HG03520 (cell line): ENCODE data around the gene GPR132.

Experiments
- ATAC-seq: cut with Tn5 transposase; IDR thresholded peaks from one replicate; pipeline ENCODE4 v1.9.1; 2021; ENCODE audit warnings: mild to moderate bottlenecking, moderate library complexity; ENCODE audit not compliant: unreplicated experiment

GPR132 gene

DNA sequence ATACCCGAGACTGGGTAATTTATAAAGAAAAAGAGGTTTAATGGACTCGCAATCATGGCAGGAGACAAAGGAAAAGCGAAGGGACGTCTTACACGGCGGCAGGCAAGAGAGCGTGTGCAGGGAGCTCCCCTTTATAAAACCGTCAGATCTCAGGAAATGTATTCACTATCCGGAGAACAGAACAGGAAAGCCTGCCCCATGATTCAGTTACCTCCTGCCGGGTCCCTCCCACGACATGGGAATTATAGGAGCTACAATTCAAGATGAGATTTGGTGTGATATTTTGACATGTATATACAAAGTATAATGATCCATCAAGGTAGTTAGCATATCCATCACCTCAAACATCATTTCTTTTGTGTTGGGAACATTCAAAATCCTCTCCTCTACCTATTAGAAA is 42.1 kb downstream of the GPR132 start:
- ATAC-seq, result no peak

GRCh38 chr14:105022276-105022670 is 43.0 kb downstream of the GPR132 start:
- no peak for ATAC-seq

DNA sequence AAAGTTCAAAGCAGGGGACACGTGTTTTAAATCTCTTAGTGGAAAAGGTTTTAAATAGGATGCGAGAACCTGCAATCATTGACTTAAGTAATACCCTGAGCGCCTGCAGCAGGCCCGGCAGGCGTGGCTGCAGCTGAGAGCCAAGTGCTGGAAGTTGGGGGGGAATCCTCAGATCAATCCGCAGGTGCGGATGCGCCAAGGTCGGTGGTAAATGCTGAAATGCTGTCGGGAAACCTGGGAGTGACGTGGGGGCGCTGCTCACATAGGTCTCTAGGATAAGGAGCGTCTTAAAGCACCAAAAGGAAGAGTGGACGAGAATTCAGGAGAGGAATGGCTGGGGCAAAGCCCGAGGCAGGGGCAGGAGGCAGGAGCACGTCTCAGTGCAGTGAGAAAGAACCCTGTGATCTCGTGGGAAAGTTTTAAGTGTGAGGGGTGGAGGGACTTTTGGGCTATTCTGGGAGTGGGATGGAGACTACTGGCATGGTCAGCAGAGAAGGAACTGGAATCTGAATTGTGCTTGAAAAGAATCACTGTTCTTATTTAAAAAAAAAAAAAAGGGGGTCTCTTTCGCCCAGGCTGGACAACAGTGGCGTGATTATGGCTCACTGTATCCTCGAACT is 43.5 kb downstream of the GPR132 start:
- ATAC-seq, result no peak

GRCh38 chr14:105020815-105021655 is 44.2 kb downstream of the GPR132 start, which contains the start of gene CDCA4:
TSS of gene CDCA4 (minus strand) at chr14:105021083. CDS start at chr14:105011929, 9,154 bp downstream.
- peak; percentile 68 for ATAC-seq

DNA sequence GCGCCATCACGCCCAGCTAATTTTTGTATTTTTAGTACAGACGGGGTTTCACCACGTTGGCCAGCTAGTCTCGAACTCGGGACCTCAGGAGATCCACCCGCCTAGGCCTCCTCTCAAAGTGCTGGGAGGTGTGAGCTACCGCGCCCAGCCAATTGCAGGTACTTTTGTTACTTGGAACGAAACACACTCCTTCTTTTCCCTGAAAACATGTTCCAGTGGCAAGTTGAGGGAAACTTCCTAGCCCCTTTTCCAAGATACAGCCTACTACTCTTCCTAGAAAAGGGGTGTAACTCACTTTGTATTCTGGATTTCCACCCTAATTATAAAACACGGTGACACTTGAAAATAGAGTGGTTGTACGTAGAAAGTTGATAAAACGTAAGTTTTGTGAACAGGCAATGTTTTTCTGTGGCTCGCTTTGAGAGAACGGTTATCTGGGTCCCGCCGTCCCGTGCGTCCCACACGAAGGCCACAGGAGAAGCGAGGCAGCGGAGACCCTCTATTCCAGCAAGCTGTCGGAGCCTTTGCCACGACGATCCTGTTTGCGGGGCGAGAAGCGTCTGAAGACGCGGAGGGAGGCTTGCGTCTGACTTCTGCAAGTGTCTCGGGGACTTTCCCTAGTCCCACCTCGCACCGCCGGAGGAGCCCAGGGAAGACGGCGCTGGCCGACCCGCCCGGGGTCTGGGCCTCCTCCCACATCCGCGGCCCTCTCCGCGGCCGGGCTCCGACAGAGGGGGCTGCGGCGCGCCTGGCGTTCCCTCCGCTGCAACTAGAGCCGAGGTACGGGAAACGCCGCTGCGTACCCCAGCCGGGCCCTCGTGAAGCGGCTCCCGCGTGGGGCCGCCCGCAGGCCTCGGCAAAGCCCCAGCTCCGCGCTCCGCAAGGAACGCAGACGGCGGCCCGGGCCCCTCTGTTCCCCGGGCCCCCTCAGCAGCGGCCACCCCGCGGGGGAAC is 45.1 kb downstream of the GPR132 start:
- ATAC-seq, result peak; percentile 13

DNA sequence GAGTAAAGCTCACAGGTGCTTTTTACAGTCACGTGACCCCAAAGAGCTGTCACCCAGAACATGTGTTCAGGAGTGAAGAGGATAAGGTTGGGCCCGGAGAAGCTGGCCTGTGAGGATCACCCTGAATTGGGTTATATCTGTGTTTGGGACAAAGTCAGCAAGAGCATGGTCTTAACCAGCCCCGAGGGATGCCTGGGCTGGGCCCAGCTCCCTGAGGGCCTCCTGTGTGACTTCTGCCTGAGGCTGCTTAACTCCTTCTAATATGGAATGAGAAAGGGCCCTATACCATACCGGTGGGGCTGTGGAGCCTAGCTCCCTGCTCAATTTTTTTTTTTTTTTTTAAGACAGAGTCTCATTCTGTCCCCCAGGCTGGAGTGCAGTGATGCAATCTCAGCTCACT is 46.8 kb downstream of the GPR132 start:
- no peak for ATAC-seq

DNA sequence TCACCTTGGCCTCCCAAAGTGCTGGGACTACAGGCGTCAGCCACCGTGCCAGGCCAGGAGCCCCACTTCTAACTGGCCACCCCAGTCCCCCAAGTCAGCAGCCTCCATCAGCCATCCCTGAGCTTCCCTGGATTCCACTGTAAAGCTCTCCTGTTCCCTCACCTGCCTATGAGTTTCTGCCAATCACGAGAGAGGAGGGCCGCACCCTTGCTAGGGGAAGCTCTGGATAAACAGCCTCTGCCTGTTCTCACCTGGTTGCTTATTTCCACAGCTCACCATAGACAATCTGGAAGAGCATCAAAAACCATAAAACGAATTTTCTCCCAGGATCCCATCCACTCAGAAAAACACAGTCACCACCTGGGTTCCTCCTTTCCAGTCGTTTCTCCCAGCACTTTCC is 49.3 kb downstream of the GPR132 start:
- ATAC-seq, result no peak

GRCh38 chr14:105015242-105015641 is 50.0 kb downstream of the GPR132 start:
- no peak for ATAC-seq

- ATAC-seq, result no peak
Observed at GRCh38 chr14:105014631-105015030, 50.6 kb downstream of the GPR132 start.

GRCh38 chr14:105014032-105014431 is 51.2 kb downstream of the GPR132 start:
- ATAC-seq, result no peak

DNA sequence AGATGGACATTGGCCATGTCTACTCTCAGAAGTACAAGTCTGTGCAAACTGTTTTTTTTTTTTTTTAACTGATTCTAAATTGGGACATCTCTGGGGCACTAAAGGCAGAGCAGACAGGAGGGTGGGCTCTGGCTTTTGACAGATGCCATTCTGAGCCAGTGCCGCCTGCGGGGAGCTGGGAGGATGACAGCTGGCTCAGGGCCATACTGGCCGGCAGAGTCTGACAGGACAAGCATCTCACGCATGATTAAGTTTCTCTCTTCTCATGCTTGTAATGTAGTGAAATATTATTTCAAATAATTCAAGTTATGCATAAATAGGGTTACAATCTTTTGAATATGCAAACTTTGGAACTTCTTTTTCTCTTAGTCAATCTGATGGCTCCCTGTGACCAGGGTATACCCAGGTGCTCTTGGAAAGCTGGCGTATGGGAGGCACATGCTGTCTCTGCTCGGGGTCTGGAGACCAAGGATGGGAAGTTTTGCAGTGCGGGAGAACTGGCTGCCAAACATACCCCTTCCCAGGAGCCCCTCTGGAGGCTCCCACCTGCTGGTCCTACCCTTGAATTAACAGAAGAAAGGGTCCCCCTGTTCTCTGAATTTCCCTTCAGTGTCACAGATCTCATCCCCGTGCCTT is 52.0 kb downstream of the GPR132 start:
- no peak for ATAC-seq

DNA sequence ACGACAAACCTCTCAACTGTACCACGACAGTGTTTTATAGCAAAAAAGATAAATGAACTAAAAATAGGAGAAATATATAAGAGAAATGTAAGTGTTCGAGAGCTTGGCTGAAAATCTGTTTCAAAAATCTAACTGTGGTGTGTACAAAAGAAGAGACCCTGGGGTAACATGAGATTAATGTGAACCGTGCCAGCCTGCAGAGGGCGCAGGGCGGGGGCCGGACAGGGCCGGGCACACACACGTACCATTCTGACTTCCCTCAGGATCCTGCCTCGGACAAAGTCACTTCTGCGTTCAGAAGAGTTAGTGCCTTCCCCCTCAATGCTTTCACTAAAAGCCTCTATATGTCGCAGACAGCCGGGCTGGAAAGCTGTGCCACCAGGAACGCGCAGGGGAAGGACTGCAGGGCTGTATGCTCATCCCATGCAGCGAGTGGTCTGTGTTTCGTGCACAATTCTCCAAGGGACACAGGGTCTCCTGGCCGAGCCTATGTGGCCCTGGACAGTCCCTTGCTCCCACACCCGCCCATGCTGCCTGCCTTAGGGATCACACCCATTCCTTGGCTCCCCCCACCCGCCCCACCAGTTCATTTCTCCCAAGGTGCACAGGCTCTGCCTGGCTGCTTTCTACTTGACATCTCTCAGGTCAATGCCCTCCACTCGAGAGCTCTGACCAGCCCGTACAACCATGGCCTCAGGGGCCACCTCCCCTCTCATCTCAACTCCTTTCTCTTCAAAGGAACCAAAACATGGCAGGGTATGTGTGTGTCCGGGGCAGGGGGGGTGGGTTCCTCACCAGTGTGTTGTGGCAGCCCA is 52.9 kb downstream of the GPR132 start:
- ATAC-seq, result no peak

DNA sequence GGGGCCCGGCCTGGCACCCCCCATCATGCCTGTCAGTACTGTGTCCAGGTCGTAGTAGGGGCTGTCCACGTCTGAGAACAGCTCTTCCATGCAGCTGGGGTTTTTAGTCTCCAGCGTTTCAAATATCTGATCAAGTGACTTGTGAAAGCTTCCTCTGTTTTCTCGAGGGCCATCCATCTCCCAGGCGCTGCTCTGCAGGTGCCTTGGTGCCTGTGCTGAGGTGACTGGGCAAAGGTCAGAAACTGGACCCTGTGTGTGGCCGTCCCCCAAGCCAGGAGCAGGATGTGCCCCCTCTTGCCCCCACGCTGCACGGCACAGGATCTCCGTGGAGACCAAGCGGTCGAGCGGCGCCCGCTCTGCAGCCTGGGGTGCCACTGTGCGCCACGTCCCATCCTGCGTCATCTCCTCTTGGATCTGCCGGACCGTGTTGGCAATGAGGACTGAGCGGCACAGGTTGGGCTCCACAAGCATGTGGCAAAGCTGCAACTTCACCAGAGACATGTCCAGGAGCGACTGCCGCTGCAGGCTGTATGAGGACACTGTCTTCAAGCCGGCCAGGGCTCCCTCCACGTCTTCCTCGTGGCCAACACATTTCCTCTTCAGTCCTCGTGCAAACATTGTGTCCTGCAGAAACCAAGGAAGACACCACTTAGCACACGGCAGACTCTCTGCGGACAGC is 53.8 kb downstream of the GPR132 start:
- ATAC-seq, result no peak

GRCh38 chr14:105010891-105011291 is 54.3 kb downstream of the GPR132 start:
- no peak for ATAC-seq

DNA sequence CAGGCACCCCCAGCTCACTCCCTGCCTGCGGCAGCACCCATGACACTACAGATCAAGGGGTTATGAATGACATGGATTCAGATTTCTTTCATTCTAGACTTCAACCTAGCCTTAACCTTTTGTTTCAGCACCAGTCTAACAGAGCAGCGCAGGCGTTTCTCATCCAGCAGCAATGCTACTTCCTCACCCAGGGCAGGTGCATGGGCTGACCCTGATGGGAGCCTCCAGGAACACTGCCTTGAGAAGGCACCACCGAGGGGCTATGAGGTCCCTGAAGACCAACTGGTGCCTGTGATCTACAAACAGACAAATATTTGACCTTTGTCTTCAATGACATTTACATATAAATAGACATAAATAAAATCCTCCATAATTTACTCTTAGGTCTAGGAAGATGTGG is 55.1 kb downstream of the GPR132 start:
- no peak for ATAC-seq

- ATAC-seq, result no peak
Observed at GRCh38 chr14:105007593-105008264, 57.5 kb downstream of the GPR132 start.

DNA sequence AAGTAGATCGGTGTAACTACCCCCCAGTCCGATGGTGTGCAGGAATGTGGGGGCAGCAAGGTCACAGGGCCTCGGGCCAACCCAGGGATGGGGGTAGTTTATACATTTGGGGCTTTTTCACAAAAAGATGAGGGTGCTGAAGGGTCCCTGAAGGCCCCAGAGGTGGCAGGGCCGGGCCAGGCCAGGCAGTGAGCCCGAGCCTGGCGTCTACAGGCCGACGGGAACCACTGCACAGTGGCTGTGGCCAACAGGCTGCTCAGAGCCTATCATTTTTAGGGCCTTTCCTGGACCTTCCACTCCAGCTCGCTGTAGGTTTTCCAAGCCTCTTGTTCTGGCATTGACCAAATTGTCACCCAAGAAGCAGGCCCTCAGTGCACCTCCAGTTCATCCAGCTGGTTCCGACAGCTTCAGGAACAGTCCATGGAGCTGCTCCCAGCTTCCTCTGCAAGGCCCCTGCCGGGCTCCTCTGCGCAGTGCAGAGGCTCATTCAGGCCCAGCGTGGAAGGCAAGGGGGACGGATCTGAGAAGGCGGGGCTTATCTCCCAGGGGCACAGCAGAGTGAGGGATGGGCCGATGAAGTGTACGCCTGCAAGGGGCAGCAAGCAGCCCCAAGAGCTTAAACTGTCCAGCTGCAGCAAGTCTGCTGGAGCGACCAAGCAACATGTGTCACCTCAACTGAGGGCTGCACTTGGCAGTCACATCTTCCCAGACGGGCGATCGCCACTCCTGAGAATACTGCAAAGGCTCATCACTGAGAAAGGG is 58.2 kb downstream of the GPR132 start:
- ATAC-seq, result no peak
